CD14-positive monocyte (primary cell): ENCODE measurements around the gene PDCD2L. TPM values are rescaled to one million over a fixed set of nuclear protein-coding genes. Genes with fewer than 3 reads are reported as not detected.

Experiments used
- DNase-seq, 3 donors: peaks; one replicate each; pipeline ENCODE4 v3.0.0-alpha.2; 2011 to 2022
- H2AFZ ChIP-seq: 2 replicates; pipeline ENCODE4 v1.6.0; 2012; ENCODE audit warnings: mild to moderate bottlenecking, low read depth, low read length, inconsistent platforms; ENCODE audit not compliant: insufficient read depth, poor library complexity, severe bottlenecking
- H3K27ac ChIP-seq, 2 donors: 1 replicate in 1 of 2; 2 replicates in 1 of 2; pipeline ENCODE4 v1.5.1; 2012 to 2013; ENCODE audit warnings: low read length in 2 of 2, control low read depth in 1 of 2, inconsistent platforms in 1 of 2, low read depth in 1 of 2, mild to moderate bottlenecking in 1 of 2
- H3K27me3 ChIP-seq, 2 donors: one replicate each; pipeline versions ENCODE4 v1.6.0 to v1.6.1; 2011 to 2013; ENCODE audit warnings: low read length in 2 of 2; ENCODE audit not compliant: control insufficient read depth in 2 of 2, insufficient read depth in 2 of 2
- H3K36me3 ChIP-seq, 2 donors: replicated peaks in 1 of 2; 1 replicate in 1 of 2; 2 replicates in 1 of 2; pipeline versions ENCODE4 v1.5.1 to v1.6.1; 2012 to 2013; ENCODE audit warnings: low read length in 2 of 2, control low read depth in 1 of 2, inconsistent platforms in 1 of 2, mild to moderate bottlenecking in 1 of 2; ENCODE audit not compliant: insufficient read depth in 2 of 2, control insufficient read depth in 1 of 2
- H3K4me1 ChIP-seq, 2 donors: 1 replicate in 1 of 2; 2 replicates in 1 of 2; pipeline versions ENCODE4 v1.5.1 to v1.6.1; 2012 to 2013; ENCODE audit warnings: low read length in 2 of 2, control low read depth in 1 of 2, inconsistent platforms in 1 of 2, mild to moderate bottlenecking in 1 of 2, moderate library complexity in 1 of 2; ENCODE audit not compliant: insufficient read depth in 2 of 2, control insufficient read depth in 1 of 2
- H3K4me2 ChIP-seq: replicated peaks from 2 replicates; pipeline ENCODE3; 2012; ENCODE audit warnings: low read length, moderate library complexity, mild to moderate bottlenecking; ENCODE audit not compliant: poor library complexity, severe bottlenecking; ENCODE audit errors: extremely low read depth
- H3K4me3 ChIP-seq, 3 experiments: fragments of 200-600 bp in 1 of 3; sonication (generic) in 1 of 3; replicated peaks in 1 of 3; 1 replicate in 2 of 3; 2 replicates in 1 of 3; pipeline ENCODE4 v1.5.1; 2011 to 2013; ENCODE audit warnings: low read length in 3 of 3, mild to moderate bottlenecking in 3 of 3, control low read depth in 2 of 3, low read depth in 2 of 3, inconsistent platforms in 1 of 3, moderate library complexity in 1 of 3
- H3K79me2 ChIP-seq: 2 replicates; pipeline ENCODE4 v1.6.0; 2012; ENCODE audit warnings: mild to moderate bottlenecking, control low read depth, inconsistent platforms, low read length, moderate library complexity; ENCODE audit not compliant: insufficient read depth
- H3K9ac ChIP-seq: 2 replicates; pipeline ENCODE4 v1.6.0; 2017; ENCODE audit warnings: low read length, mild to moderate bottlenecking; ENCODE audit not compliant: insufficient read depth, poor library complexity, severe bottlenecking
- H3K9me3 ChIP-seq, 2 donors: replicated peaks in 1 of 2; 1 replicate in 1 of 2; 2 replicates in 1 of 2; pipeline versions ENCODE4 v1.5.1 to v1.6.1; 2012 to 2013; ENCODE audit warnings: low read length in 2 of 2, control low read depth in 1 of 2; ENCODE audit not compliant: control insufficient read depth in 1 of 2, insufficient read depth in 1 of 2
- H4K20me1 ChIP-seq: 2 replicates; pipeline ENCODE4 v1.6.0; 2012; ENCODE audit warnings: mild to moderate bottlenecking, low read length, control low read depth, moderate library complexity; ENCODE audit not compliant: insufficient read depth
- H3K27ac Mint-ChIP-seq, 7 donors: one replicate each; pipeline ENCODE4 v1.8.0; 2020; ENCODE audit warnings: mild to moderate bottlenecking in 7 of 7, mixed read lengths in 7 of 7, moderate library complexity in 6 of 7, inconsistent platforms in 2 of 7
- H3K27me3 Mint-ChIP-seq, 3 donors: one replicate each; pipeline ENCODE4 v1.8.0; 2021 to 2022; ENCODE audit warnings: low read depth in 3 of 3, mild to moderate bottlenecking in 3 of 3, mixed read lengths in 3 of 3, moderate library complexity in 3 of 3, inconsistent platforms in 1 of 3
- H3K36me3 Mint-ChIP-seq, 2 donors: one replicate each; pipeline ENCODE4 v1.8.0; 2020; ENCODE audit warnings: mixed read lengths in 2 of 2, inconsistent platforms in 1 of 2, mild to moderate bottlenecking in 1 of 2
- H3K4me1 Mint-ChIP-seq: one replicate; pipeline ENCODE4 v1.8.0; 2020; ENCODE audit warnings: mild to moderate bottlenecking, mixed read lengths
- H3K4me3 Mint-ChIP-seq, 2 donors: one replicate each; pipeline ENCODE4 v1.8.0; 2020; ENCODE audit warnings: mild to moderate bottlenecking in 2 of 2, mixed read lengths in 2 of 2, moderate library complexity in 1 of 2
- H3K9me3 Mint-ChIP-seq, 7 donors: one replicate each; pipeline ENCODE4 v1.8.0; 2020 to 2022; ENCODE audit warnings: mixed read lengths in 7 of 7, mild to moderate bottlenecking in 6 of 7, moderate library complexity in 6 of 7, inconsistent platforms in 2 of 7
- WGBS: methylation state at CpG from one replicate; pipeline ENCODE4 v1.1.5; 2013; ENCODE audit warnings: missing lambda C conversion rate; ENCODE audit not compliant: insufficient coverage; 5-methylcytosine and 5-hydroxymethylcytosine counted together
- intact Hi-C, 2 donors: fragments of 100-400 bp; cut with micrococcal nuclease; formaldehyde crosslinking; loops; one replicate each; pipeline versions ENCODE4 v1.15.0 to v1.15.1; 2023
- polyA plus RNA-seq, 3 donors: library from polyadenylated mRNA; depleted of rRNA in 1 of 3; unstranded in 2 of 3; stranded (reverse) in 1 of 3; fragments of 300-500 nt in 2 of 3; fragments of >200 nt in 1 of 3; fragmentation: Illumina TruSeq in 2 of 3; gene quantifications; 1 replicate in 2 of 3; 2 replicates in 1 of 3; pipeline ENCODE4 v1.2.3, GENCODE V29; 2012 to 2021
- TF ChIP-seq, protein P1 (sequence below): fragments of 200-600 bp; IDR thresholded peaks from one replicate; pipeline ENCODE4 v1.8.0; 2022; ENCODE audit warnings: antibody characterized with exemption, mild to moderate bottlenecking

Gene PDCD2L
- polyA plus RNA-seq, 3 donors: 3.1 to 5.0 (median 4.9) TPM

DNA sequence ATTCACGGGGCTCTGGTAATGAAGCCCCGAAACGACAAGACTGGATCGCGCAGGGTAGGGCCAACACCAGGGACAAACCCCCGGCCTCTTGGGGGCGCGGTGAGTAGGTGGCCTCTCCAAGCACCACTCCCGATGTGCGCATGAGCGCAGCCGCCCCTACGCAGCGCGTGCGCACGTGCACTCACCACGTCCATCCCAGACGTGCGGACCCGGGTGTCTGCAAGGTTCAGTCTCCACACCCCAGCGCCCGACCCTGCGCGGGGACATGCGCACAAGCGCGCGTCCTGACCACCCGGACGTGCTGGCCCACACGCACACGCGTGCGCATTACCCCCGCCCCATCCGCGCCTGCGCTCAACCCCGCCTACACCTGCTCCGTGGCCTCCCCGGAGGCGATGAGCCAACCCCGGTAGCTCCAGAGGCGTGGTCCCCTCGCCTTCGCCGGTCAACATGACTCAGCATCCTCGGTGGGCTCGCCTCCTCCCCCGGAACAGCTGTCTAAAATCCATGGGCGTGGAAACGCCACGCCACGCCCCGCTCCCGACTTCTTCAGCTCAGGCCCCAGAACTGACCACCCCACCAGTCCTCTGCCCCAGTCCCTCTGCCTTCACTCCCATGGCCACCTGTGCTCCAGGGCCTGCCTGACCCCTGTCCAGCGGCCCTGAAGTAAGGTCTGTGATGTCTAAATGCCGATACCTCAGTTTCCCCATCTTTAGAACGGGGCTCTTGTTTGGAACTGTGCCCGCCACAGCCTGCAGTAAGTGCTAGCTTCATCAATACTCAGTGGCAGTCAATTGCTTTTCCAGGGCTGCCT lies 44.9 kb upstream of the PDCD2L start:
- Histone ChIP-seq H3K4me1 (peaks cover 12 to 19% of the 10 kb centered on the region in 2 donors), H3K27me3 (no peaks in the 10 kb centered on the region), H3K4me2 (peak overlapping the region; percentile 86), H3K9ac (peak overlapping the region; percentile 45), H3K9me3 (no peaks in the 10 kb centered on the region), H3K4me3 (peak overlapping the region; percentile 30 to 82 (median 52)), H4K20me1 (no peaks in the 10 kb centered on the region), H2AFZ (peak overlapping the region; percentile 85), H3K27ac (peak overlapping the region; percentile 61 to 76), H3K79me2 (no peaks in the 10 kb centered on the region), H3K36me3 (no peaks in the 10 kb centered on the region)
- Mint-ChIP-seq H3K4me1 (peaks cover 19% of the 10 kb centered on the region), H3K27me3 (peaks cover 0 to 2% (median 2%) of the 10 kb centered on the region in 3 donors), H3K4me3 (peak overlapping the region; percentile 84 to 88), H3K36me3 (no peaks in the 10 kb centered on the region), H3K9me3 (no peaks in the 10 kb centered on the region), H3K27ac (peak overlapping the region; percentile 81 to 93 (median 90))
- intact Hi-C loops: loop anchor here in 1 of 2 donors (2.0 kb wide), 1 partner anchor 69 kb away; the partner anchor contains the start of gene UBA2
- TF ChIP-seq, protein P1, sequence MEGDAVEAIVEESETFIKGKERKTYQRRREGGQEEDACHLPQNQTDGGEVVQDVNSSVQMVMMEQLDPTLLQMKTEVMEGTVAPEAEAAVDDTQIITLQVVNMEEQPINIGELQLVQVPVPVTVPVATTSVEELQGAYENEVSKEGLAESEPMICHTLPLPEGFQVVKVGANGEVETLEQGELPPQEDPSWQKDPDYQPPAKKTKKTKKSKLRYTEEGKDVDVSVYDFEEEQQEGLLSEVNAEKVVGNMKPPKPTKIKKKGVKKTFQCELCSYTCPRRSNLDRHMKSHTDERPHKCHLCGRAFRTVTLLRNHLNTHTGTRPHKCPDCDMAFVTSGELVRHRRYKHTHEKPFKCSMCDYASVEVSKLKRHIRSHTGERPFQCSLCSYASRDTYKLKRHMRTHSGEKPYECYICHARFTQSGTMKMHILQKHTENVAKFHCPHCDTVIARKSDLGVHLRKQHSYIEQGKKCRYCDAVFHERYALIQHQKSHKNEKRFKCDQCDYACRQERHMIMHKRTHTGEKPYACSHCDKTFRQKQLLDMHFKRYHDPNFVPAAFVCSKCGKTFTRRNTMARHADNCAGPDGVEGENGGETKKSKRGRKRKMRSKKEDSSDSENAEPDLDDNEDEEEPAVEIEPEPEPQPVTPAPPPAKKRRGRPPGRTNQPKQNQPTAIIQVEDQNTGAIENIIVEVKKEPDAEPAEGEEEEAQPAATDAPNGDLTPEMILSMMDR: peak; percentile 48
- 4% methylated on average over 59 of the region's 61 CpGs for WGBS
- DNase-seq: peak; percentile 93 to 97 (median 97)

DNA sequence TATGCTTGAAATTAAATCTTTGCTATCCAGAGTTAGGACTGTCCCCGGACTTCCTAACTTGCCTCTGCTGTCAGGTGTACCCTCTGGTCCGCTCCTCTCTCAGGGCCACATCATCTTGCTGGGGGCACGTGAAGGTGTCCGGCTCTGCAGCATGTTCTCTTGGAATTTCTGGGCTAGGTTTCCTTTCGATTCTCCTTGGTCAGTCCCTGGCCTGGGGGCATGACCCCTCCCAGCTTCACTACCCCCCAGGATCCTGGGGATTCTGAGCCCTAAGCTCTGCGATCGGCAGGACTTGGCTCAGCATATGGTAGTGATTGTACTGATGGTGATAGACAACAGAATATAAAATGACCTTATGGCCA lies 44.3 kb upstream of the PDCD2L start:
- H3K4me1 ChIP-seq: peaks cover 17 to 24% of the 10 kb centered on the region in 2 donors
- peak overlapping the region in 6 of 7 donors; percentile 43 to 93 (median 82) for H3K27ac Mint-ChIP-seq
- H2AFZ ChIP-seq: peak overlapping the region; percentile 85
- WGBS: 98% methylated on average over 5 of the region's 7 CpGs
- H3K27me3 ChIP-seq: no peaks in the 10 kb centered on the region
- DNase-seq: no peak
- H3K9me3 ChIP-seq: no peaks in the 10 kb centered on the region
- peak overlapping the region; percentile 86 for H3K4me2 ChIP-seq
- H3K4me3 Mint-ChIP-seq: peak overlapping the region; percentile 84 to 88
- H3K9ac ChIP-seq: peak overlapping the region; percentile 45
- TF ChIP-seq, protein P1: no peak
- no peaks in the 10 kb centered on the region for H3K9me3 Mint-ChIP-seq
- H3K27ac ChIP-seq: peak overlapping the region; percentile 61 to 76
- intact Hi-C loops: loop anchor here in 1 of 2 donors (2.0 kb wide), 1 partner anchor 69 kb away; the partner anchor contains the start of gene UBA2
- no peaks in the 10 kb centered on the region for H3K79me2 ChIP-seq
- no peaks in the 10 kb centered on the region for H3K36me3 Mint-ChIP-seq
- peak overlapping the region; percentile 30 to 82 (median 52) for H3K4me3 ChIP-seq
- H4K20me1 ChIP-seq: no peaks in the 10 kb centered on the region
- peaks cover 0 to 2% (median 2%) of the 10 kb centered on the region in 3 donors for H3K27me3 Mint-ChIP-seq
- peaks cover 23% of the 10 kb centered on the region for H3K4me1 Mint-ChIP-seq
- no peaks in the 10 kb centered on the region for H3K36me3 ChIP-seq
